Measurements from ENCODE around the gene XPO6. TPM values are rescaled to one million over a fixed set of nuclear protein-coding genes. Genes with fewer than 3 reads are reported as not detected.

Gene XPO6
- total RNA-seq, 1 donor from 2014 or later: 236 TPM

- intact Hi-C loops (cut with micrococcal nuclease): no loop called here
- no peaks in the 10 kb centered on the region for H3K9me3 Mint-ChIP-seq
- H3K27me3 Mint-ChIP-seq: no peaks in the 10 kb centered on the region
- no peak for DNase-seq
- H3K4me1 Mint-ChIP-seq: peaks cover 68% of the 10 kb centered on the region
- TF ChIP-seq CTCF (IDR thresholded peaks at IDR 0.05): no peak
- H3K4me3 Mint-ChIP-seq: no peak overlapping the region
- POLR2A ChIA-PET: interaction anchor here (1.5 kb wide), 1 partner anchor 14 kb away, joined by 8 read pairs; no protein-coding TSS in a partner anchor
- ATAC-seq (ENCODE audit: low read depth): no peak
- peaks cover 48% of the 10 kb centered on the region for H3K36me3 Mint-ChIP-seq (ENCODE audit: low read depth)
- CTCF ChIA-PET: no interaction called here
- H3K27ac Mint-ChIP-seq: peak overlapping the region; percentile 56
Measured at GRCh38 chr16:28196387-28196987, 15.3 kb downstream of the XPO6 start.

GRCh38 chr16:28195859-28196258 is 15.9 kb downstream of the XPO6 start:
- intact Hi-C loops (cut with micrococcal nuclease): loop anchor here (2.0 kb wide), 1 partner anchor 15 kb away; no protein-coding TSS in a partner anchor
- ChIA-PET CTCF (no interaction called here), POLR2A (interaction anchor here (0.5 to 4.5 kb wide), 2 partner anchors 15 kb away, joined by 3 to 70 read pairs; partner anchors contain the start of gene XPO6)
- Mint-ChIP-seq H3K4me3 (no peak overlapping the region), H3K27ac (peak overlapping the region; percentile 98), H3K9me3 (no peaks in the 10 kb centered on the region), H3K27me3 (no peaks in the 10 kb centered on the region), H3K36me3 (ENCODE audit: low read depth) (peaks cover 46% of the 10 kb centered on the region), H3K4me1 (peaks cover 68% of the 10 kb centered on the region)
- no peak for TF ChIP-seq CTCF (IDR thresholded peaks at IDR 0.05)
- DNase-seq (no peak), ATAC-seq (ENCODE audit: low read depth) (no peak)

- H3K9me3 Mint-ChIP-seq: no peaks in the 10 kb centered on the region
- ATAC-seq (ENCODE audit: low read depth) (peak; percentile 16), DNase-seq (no peak)
- H3K27ac Mint-ChIP-seq: peak overlapping the region; percentile 98
- peak overlapping the region; percentile 82 for H3K4me3 Mint-ChIP-seq
- CTCF ChIA-PET: interaction anchor here (0.7 to 2.2 kb wide), 5 partner anchors 9 to 52 kb away, joined by 3 to 7 read pairs (median 4); no protein-coding TSS in a partner anchor
- H3K27me3 Mint-ChIP-seq: no peaks in the 10 kb centered on the region
- peaks cover 33% of the 10 kb centered on the region for H3K36me3 Mint-ChIP-seq (ENCODE audit: low read depth)
- H3K4me1 Mint-ChIP-seq: peaks cover 81% of the 10 kb centered on the region
- no peak for TF ChIP-seq CTCF (IDR thresholded peaks at IDR 0.05)
- POLR2A ChIA-PET: interaction anchor here (0.9 to 4.5 kb wide), 7 partner anchors 8 to 52 kb away, joined by 3 to 70 read pairs (median 16); partner anchors contain the start of gene XPO6
- intact Hi-C loops (cut with micrococcal nuclease): loop anchor here (1.0 to 2.0 kb wide), 3 partner anchors 7 to 19 kb away; no protein-coding TSS in a partner anchor
Measured at GRCh38 chr16:28193530-28194423, 18.0 kb downstream of the XPO6 start.

GRCh38 chr16:28192806-28193529 is 18.8 kb downstream of the XPO6 start:
- H3K9me3 Mint-ChIP-seq: no peaks in the 10 kb centered on the region
- H3K27ac Mint-ChIP-seq: peak overlapping the region; percentile 98
- intact Hi-C loops (cut with micrococcal nuclease): loop anchor here (1.0 kb wide), 1 partner anchor 19 kb away; no protein-coding TSS in a partner anchor

More at GRCh38 chr16:28192806-28193529, 18.8 kb downstream of the XPO6 start:
- TF ChIP-seq CTCF (IDR thresholded peaks at IDR 0.05): no peak
- H3K4me1 Mint-ChIP-seq: peaks cover 89% of the 10 kb centered on the region
- POLR2A ChIA-PET: interaction anchor here (0.5 to 4.5 kb wide), 7 partner anchors 9 to 51 kb away, joined by 3 to 70 read pairs (median 16); partner anchors contain the start of gene XPO6
- peaks cover 37% of the 10 kb centered on the region for H3K36me3 Mint-ChIP-seq (ENCODE audit: low read depth)
- peak; percentile 51 for DNase-seq
- H3K4me3 Mint-ChIP-seq: peak overlapping the region; percentile 82
- peak; percentile 86 for ATAC-seq (ENCODE audit: low read depth)
- CTCF ChIA-PET: interaction anchor here (0.6 to 2.2 kb wide), 4 partner anchors 10 to 25 kb away, joined by 3 to 7 read pairs (median 4); no protein-coding TSS in a partner anchor
- no peaks in the 10 kb centered on the region for H3K27me3 Mint-ChIP-seq

Measured in activated B cell treated with CpG ODN at 0.5 μM for 24 hours (primary cell).